NCI-H146 treated with DMSO at 0.1 percent for 48 hours (cell line): ENCODE data around the gene ATP12A.
"Not testable (repeated sequence)": the region's sequence is repeated elsewhere in the genome, so short reads cannot be mapped to it uniquely, and the experiment has no call there.

Experiments used
- DNase-seq: peaks from one replicate; lab custom pipeline; 2025; ENCODE audit not compliant: unreplicated experiment; lab: John Stamatoyannopoulos, UW

Gene ATP12A

DNA sequence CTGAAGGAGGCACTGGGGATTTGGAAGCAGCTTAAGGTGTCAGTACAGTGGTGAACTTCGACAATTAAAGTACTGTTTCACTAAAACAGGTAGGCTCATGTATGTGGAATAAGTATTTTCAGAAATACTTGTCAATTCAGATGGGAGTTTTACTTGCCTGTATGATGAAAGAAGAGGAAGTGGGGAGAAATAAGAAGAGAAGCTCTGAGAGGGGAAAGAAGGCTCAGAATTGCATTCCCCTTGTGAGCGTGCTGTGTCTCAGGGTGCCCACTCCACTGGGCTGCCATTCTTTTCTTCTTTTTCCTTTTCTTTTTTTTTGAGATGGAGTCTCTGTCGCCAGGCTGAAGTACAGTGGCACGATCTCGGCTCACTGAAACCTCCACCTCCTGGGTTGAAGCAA is 45.2 kb downstream of the ATP12A start:
- no peak for DNase-seq

DNA sequence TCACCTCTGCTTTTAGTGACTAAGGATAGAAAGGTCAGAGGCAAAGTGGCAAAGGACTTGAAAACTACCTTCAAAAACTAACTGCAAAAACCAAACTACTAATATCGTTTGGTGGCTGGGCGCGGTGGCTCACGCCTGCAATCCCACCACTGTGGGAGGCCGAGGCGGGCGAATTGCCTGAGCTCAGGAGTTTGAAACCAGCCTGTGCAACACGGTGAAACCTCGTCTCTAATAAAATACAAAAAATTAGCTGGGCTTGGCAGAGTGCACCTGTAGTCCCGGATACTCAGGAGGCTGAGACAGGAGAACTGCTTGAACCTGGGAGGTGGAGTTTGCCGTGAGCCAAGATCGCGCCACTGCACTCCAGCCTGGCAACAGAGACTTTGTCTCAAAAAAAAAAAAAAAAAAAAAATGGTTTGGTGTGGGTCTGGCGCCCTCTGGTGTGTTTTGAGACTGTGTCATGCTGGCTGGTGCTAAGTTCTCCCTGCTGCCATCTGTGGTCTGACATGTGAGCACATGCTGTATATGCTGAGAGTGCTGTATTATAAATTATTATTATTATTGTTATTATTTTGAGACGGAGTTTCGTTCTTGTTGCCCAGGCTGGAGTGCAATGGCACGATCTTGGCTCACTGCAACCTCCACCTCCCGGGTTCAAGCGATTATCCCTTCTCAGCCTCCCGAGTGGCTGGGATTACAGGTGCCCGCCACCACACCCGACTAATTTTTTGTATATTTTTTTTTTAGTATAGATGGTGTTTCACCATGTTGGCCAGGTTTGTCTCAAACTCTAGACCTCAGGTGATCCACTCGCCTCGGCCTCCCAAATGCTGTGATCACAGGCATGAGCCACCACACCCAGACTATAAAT is 47.8 kb downstream of the ATP12A start:
- peak; percentile 26 for DNase-seq

DNA sequence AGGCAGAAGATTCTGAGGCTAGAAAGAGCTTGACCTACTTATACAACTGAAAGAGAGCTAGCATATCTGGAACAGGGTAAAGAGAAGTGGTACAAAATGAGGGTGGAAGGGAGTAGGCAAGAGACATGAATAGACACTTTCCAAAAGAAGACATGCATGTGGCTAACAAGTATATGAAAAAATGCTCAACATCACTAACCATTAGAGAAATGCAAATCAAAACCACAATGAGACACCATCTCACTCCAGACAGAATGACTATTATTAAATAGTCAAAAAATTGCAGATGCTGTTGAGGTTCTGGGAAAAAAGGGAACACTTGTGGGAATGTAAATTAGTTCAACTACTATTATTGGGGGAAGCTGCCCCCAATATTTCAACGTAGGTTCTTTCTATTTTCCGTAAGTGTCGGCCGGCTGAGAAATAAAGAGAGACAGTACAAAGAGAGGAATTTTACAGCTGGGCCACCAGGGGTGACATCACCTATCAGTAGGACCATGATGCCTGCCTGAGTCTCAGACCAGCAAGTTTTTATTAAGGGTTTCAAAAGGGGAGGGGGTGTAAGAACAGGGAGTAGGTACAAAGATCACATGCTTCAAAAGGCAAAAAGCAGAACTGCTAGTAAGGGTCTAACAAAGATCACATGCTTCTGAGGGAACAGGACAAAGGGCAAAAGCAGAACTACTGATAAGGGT is 50.8 kb downstream of the ATP12A start:
- not testable (repeated sequence) for DNase-seq

DNA sequence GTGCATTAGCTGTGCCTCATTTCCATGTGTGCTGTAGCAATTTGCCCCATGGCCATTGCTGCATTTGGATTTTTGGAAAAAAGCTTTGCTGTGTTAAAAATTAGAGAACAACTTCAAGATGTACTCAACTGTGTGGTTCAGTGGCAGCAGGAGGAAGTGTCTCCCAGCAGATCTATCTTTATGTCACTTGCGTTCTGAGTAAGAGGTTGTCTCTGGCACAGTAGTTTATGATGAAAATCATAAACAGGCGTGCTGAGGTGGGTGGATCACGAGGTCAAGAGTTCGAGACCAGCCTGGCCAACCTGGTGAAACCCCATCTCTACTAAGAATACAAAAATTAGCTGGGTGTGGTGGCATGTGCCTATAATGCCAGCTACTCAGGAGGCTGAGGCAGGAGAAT is 54.7 kb downstream of the ATP12A start:
- DNase-seq = no peak

DNA sequence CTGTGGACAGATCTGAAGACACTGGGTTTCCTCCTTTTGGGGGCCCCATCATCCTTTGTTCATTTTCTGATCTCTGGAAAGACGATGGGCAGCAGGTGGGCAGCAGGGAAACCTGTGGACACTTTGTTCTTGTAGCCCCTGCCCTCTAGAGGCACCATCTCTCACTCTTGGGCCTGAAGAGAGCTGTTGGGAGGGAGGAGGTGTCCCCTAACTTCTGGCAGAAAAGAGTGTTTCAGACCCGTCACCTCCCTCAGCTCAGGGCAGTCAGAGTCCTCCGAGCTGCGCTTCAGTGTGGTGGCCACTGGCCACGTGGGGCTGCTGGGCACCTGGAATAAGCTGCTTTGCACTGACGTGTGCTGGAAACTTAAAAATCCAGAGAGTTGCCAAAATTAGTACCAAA is 56.8 kb downstream of the ATP12A start:
- no peak for DNase-seq

DNA sequence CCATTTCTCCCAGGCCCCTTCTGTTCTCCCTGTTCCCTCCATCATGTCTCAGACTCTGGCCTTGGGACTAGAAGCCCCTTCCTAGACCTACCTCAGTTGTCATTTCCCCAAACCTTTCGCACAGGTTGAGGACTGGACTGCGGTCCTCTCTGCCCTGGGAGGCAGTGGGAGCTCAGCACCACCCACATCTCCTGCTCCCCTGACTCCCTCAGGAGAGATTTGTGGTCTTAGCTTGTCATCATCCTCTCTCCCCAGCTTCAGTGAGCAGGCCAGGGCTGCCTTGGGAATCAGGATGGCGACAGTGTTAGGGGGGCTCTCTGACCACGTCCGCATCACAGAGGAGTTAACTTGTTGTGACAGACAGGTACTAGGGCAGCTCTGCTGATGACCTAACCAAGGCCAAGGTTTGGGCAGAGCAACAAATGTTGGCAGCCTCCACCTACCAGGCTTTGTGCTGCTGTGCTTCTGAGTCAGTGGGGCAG is 58.2 kb downstream of the ATP12A start:
- DNase-seq = no peak

DNA sequence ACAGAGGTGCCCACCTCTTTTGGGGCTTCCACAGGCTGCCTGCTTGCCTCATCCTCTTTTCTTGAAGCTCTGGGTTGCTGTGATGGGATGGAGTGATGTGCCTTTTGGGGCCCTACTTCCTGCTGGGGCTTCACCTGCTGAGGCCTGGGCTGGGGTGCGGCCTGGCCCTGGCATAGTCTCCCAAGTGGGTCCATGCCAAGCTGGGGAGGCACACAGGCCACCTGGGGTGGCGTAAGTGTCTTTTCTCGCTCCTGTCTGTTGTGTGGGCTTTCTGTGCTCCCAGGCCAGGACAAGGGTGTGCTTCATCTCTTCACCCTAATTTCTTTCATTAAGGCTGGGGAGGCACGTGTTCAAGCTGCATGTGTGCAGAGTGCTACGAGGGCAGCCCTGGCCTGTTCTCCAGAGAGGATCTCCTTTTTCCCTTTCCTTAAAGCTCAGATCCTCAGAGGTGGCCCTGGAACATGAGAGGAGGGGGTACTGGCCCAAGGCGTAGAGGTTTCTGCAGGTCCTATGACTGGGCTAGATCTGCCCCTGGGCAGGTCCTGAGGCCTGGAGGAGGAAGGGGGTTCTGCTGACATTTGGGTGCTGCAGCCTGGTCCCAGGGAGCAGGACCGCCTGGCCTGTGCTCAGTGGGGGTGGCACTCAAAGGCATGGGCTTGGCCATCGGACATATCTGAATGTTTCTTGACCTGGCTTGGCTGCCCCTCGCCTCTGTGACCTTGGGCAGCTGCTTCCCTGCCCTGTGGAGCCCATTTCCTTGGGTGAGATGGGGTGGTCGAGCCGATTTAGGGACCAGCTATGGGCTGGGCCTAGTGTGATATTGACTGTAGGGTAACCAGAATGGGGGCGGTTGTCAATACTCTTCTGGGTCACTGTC is 60.0 kb downstream of the ATP12A start:
- DNase-seq = no peak

DNA sequence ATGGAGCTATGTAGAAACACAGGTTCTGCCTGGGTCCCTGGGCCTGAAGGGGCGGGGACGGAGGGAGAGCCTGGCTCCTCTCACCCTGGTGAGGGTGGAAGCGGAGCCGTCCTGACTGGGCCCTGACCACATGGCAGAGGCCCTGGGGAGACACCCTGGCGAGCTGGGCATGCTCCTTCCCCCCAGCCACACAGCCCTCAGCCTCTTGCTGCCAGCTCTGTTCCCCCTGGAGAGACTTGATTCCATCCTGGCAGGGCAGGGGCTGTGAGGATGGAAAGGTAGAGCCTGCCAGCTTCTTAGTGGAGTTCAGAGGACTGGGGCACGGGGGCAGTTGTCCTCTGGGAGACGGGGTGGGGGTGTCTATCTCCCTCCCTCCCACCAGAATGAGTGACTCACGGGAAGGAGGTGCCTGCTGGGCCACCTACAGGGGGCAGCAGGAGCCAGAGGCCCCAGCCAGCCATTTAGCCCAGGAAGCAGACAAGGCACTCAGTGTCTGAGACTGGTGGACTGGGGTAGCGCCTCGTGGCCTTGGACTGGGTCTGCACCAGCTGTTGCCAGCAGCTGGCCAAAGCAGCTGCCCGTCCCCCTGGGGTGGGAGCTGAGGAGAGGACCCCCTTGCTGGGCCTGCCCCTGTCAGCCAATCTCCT is 60.9 kb downstream of the ATP12A start:
- no peak for DNase-seq

DNA sequence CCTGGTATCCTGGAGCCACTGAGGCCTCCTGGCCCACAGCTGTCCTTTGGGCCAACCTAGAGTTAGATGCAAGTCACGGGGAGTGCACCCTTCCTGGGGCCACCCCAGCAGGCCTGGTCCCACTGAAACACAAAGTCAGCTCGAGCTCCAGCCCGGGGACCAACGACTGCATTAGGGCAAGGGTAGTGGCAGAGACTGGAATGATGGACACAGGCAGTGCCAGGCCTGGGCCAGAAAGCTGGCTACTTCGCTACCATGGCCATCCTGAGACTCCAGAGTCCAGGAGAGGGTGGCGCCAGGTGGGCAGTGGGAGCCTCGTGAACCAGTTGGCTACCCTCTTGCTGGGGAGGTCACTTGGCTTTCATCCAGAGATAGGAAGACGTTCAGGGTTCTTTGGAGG is 61.6 kb downstream of the ATP12A start:
- no peak for DNase-seq

DNA sequence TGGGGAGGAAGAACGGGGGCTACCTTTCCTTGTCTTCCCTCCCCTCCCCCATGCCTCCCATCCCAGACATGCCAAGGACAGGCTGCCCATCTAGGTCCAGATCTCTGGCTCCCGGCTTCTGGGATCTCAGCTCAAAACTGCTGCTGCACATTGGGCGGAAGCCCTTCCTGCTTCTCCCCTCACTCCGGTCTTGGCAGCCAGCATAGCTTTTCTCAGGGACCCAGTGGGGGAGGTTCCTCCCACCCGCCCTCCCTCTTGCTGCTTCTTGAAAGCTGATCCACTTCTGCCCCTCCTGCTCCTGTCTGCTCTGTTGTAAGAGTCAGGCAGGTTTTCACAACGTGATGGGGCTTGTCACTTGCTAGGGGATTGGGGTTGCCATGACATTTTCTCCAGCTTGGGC is 62.1 kb downstream of the ATP12A start:
- DNase-seq = no peak

DNA sequence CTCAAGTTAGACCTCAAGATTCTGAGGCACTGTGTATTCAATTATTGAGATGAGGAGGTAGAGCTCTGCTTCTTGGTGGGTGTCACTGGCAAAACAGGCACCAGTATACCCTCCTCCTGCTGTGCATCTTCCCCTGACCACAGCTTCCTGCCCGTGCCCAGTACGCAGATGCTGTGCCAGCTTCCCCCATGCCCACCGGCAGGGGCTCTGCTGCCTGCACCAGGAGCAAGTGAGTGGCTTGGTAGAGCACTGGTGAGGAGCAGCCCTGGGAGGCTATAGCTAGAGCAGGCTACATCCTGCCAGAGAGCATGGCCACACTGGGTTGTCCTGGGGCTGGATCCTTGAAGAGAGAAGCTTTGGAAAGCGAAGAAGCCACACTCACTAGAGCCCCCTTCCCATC is 62.8 kb downstream of the ATP12A start:
- DNase-seq = no peak

DNA sequence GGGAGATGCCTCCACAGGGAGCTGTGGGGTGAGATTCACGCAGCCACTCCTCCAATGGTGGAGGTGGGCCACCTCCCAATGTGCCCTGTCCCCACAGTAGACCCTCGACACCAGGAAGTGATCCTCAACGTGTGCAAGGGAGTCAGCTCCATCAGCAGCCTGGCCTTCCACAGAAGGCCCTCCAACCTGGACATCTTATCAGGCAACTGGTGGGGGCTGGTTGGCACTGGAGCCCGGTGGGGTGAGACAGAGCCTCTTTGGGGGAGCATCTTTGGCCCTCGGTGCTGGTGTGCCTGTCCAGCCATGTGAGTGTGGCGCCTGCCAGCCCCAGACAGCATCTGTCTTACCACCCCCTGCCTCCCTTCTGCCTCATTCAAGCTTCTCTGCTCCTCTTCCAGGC is 64.0 kb downstream of the ATP12A start:
- no peak for DNase-seq

DNA sequence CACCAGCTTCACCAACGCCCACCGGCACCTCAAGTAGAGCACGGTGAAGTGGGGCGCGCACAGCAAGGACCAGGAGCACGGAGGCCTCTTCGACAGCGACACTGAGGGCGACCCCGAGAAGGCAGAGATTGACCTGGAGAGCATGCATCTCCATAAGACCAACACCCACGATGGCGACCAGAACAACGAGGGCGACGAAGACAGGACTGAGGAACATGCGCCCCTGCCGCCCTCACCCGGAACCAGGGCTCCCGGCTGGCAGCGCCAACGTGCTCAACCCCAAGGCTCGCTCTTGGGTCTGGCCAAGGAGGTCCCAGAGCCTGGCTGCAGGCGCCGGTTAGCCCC is 65.3 kb downstream of the ATP12A start:
- DNase-seq = no peak

DNA sequence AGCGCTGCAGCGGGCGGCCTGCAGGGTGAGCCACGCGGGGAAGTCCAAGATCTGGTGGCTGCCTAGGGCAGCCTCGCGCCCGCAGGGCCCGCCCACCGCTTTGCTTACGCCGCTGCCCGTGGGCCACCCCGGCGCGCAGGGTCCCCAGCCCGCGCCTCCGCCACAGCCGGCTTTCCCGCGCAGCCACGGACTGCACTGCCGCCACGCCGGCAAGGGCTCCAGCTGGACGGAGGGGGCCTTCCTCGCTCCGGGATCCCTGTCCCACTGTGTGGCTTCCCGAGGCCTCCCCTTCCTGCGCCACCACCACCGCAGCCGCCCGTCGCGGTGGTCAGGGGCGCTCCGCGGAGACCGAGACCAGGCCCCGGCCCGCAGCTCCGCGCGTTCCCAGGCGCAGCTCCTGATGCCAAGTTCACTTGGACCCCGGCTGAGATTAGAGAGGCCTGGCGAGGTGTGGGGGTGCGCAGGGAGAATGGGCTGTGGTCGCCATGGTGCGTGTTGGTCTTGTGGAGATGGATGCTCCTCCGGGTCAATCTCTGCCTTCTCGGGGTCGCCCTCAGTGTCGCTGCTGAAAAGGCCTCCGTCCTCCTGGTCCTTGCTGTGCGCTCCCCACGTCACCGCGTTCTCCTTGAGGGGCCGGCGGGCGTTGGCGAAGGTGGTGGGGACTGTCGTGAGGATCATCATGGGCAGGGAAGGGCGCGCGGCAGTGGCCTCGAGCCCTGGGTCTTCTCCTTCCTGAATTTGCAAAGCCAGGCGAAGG is 65.8 kb downstream of the ATP12A start:
- DNase-seq = no peak

DNA sequence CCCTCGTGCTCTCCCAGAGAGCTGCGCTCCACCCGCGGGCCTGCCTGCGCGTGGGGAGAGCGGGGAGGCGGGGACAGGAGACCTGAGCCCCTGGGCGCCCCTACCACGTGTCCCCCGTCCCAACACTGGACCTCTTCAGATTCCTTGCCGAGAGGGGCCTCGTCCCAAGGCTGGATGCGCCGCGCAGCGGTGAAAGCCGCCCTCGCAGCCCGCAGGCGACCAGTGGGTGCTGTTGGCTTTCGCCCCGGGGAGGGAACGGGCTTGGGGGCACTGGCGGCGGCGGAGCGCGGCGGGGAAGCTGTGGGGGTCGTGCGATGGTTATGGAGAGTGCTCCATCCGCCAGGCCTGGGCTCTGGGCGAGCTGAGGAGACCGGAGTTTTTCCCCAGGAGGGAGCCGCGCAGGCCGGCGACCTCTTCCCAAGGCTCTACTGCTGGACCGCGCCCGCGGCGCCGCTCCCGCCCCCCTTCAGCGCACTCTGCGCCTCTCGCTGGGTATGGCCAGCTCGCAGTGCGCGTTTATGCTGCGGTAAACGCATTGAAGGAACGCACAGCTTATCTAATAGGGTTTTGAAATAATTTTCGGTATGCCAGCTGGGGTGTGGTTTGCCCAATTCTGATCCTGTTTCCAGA is 66.5 kb downstream of the ATP12A start:
- no peak for DNase-seq

DNA sequence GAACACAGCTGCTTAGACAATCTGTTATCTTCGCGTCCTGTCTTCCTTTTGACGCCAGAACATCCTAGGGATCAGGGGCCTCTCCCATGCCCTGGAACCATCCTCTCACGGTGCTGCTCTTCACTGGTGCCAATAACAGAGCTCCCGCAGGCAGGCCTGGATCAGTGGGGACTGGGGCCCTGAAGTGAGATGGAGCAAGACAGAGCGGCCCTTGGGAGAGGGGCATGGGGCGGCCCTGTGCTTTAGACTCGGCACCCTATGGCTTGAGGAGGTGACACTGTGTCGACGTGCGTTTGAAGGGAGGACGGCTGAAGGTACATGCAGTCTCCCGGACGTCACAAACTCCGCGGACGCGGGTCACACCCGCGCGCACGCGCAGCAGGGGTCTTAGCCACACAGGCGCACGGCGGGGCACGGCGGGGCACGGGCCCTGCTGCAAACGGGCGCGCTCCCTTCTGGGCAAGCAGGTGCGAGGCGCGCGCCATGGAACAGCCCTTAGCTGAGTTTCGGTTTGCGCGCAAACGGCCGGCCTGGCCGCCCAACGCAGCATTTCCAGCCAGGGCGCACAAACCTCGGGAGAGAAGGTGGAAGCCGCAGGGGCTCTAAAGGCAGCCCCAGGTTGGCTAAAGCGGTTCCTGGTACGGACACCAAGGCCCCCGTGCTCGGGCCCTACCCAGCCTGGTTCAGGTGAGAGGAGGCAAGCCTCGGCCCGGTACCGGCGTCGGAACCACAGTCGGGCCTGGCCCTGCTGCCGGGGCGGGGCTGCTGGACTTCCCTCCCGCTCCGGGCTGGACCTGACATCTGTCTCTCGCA is 67.2 kb downstream of the ATP12A start:
- no peak for DNase-seq

DNA sequence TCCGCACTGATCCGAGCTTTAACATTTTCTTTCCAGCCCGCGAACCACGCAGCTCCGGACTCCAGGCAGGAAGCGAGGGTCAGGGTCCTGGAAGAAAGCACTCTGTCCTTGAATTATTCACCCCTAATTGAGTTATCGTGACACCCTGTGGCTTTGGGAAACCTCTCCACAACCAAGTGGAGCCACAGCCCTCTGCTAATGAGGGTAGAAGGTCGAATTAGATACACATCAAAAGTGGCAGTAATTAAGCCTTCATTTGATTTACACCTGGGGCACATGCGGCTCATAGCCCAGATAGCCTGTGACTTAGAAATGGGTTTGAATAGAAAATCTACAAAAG is 67.8 kb downstream of the ATP12A start:
- DNase-seq = no peak

DNA sequence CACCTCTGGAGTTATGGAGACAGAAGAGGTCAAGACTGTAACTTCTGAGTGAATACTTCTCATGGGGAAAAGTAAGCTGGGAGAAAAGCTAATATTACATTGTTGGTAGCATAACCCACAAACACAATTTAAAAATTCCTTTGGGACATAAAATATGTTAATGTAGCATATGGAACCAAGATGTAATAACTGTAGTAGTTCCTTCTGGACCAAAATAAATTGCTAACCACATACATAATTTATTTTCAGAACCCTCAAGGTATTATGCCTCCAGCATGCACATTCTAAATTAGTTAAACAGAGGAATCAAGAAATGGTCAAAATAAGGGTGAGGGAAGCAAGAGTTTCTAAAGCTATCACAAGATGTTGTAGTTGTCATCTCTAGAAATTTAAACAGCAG is 79.0 kb downstream of the ATP12A start:
- DNase-seq = no peak
